Trophoblast cell (in vitro differentiated cells and primary cell): ENCODE data around the gene NEUROD6.
A peak's percentile ranks its signal among the peaks of the same experiment; 100 is the strongest.

Experiments
- DNase-seq, 2 donors: peaks; one replicate each; pipeline ENCODE4 v3.0.0-alpha.2; 2016
- H2AFZ ChIP-seq: 2 replicates; pipeline ENCODE4 v1.6.1; 2013; ENCODE audit warnings: low read length, moderate library complexity, mild to moderate bottlenecking; ENCODE audit not compliant: insufficient read depth, poor library complexity
- H2AK5ac ChIP-seq: 2 replicates; pipeline ENCODE4 v1.6.1; 2013; ENCODE audit warnings: mild to moderate bottlenecking, low read length
- H2BK120ac ChIP-seq: 2 replicates; pipeline ENCODE4 v1.6.1; 2013; ENCODE audit warnings: low read length, mild to moderate bottlenecking, moderate library complexity; ENCODE audit not compliant: insufficient read depth, poor library complexity
- H2BK12ac ChIP-seq: 2 replicates; pipeline ENCODE4 v1.6.1; 2013; ENCODE audit warnings: mild to moderate bottlenecking, low read length, moderate library complexity
- H2BK5ac ChIP-seq: 2 replicates; pipeline ENCODE4 v1.6.1; 2013; ENCODE audit warnings: low read length, low read depth, moderate library complexity, mild to moderate bottlenecking; ENCODE audit not compliant: poor library complexity
- H3K14ac ChIP-seq: 2 replicates; pipeline ENCODE4 v1.6.1; 2013; ENCODE audit warnings: mild to moderate bottlenecking, low read length
- H3K18ac ChIP-seq: 2 replicates; pipeline ENCODE4 v1.6.1; 2013; ENCODE audit warnings: mild to moderate bottlenecking, low read length
- H3K23ac ChIP-seq: 2 replicates; pipeline ENCODE4 v1.6.1; 2013; ENCODE audit warnings: low read length
- H3K27ac ChIP-seq: 2 replicates; pipeline ENCODE4 v1.5.1; 2013; ENCODE audit warnings: low read depth, mild to moderate bottlenecking, inconsistent platforms, low read length, moderate library complexity
- H3K27me3 ChIP-seq: 2 replicates; pipeline ENCODE4 v1.6.1; 2013; ENCODE audit warnings: inconsistent platforms, mild to moderate bottlenecking, low read length, moderate library complexity; ENCODE audit not compliant: insufficient read depth
- H3K36me3 ChIP-seq, 2 experiments: 1 replicate in 1 of 2; 2 replicates in 1 of 2; pipeline ENCODE4 v1.6.1; 2013; ENCODE audit warnings: low read length in 2 of 2, mild to moderate bottlenecking in 2 of 2, moderate library complexity in 1 of 2; ENCODE audit not compliant: insufficient read depth in 2 of 2, control insufficient read depth in 1 of 2
- H3K4ac ChIP-seq: 2 replicates; pipeline ENCODE4 v1.6.1; 2013; ENCODE audit warnings: low read depth, mild to moderate bottlenecking, low read length, moderate library complexity
- H3K4me1 ChIP-seq, 2 experiments: 1 replicate in 1 of 2; 2 replicates in 1 of 2; pipeline ENCODE4 v1.6.1; 2013; ENCODE audit warnings: low read length in 2 of 2, mild to moderate bottlenecking in 2 of 2, moderate library complexity in 1 of 2; ENCODE audit not compliant: insufficient read depth in 2 of 2, control insufficient read depth in 1 of 2
- H3K4me2 ChIP-seq: 2 replicates; pipeline ENCODE4 v1.6.1; 2013; ENCODE audit warnings: inconsistent platforms, mild to moderate bottlenecking, low read length, moderate library complexity
- H3K4me3 ChIP-seq: 2 replicates; pipeline ENCODE4 v1.5.1; 2013; ENCODE audit warnings: mild to moderate bottlenecking, low read depth, low read length, inconsistent platforms
- H3K79me1 ChIP-seq: one replicate; pipeline ENCODE4 v1.6.1; 2013; ENCODE audit warnings: low read length
- H3K79me2 ChIP-seq: 2 replicates; pipeline ENCODE4 v1.6.1; 2013; ENCODE audit warnings: low read length, mild to moderate bottlenecking; ENCODE audit not compliant: control insufficient read depth, insufficient read depth, poor library complexity
- H3K9ac ChIP-seq: 2 replicates; pipeline ENCODE4 v1.6.1; 2013; ENCODE audit warnings: mild to moderate bottlenecking, low read length
- H3K9me3 ChIP-seq: 2 replicates; pipeline ENCODE4 v1.6.1; 2013; ENCODE audit warnings: low read depth, mild to moderate bottlenecking, control low read depth, inconsistent platforms, low read length; ENCODE audit not compliant: insufficient read depth
- H4K12ac ChIP-seq: 2 replicates; pipeline ENCODE4 v1.6.1; 2013; ENCODE audit warnings: low read depth, mild to moderate bottlenecking, low read length, moderate library complexity
- H4K8ac ChIP-seq: 2 replicates; pipeline ENCODE4 v1.6.1; 2013; ENCODE audit warnings: low read depth, mild to moderate bottlenecking, low read length, moderate library complexity
- H4K91ac ChIP-seq: one replicate; pipeline ENCODE4 v1.6.1; 2013; ENCODE audit warnings: low read depth, mild to moderate bottlenecking, low read length, moderate library complexity
- WGBS: extraction: QIAGEN DNeasy Blood & Tissue Kit; methylation state at CpG from one replicate; pipeline ENCODE4 v1.1.7; 2013; ENCODE audit warnings: missing lambda C conversion rate; ENCODE audit not compliant: insufficient read length, insufficient coverage; ENCODE audit errors: extremely low coverage; 5-methylcytosine and 5-hydroxymethylcytosine counted together

NEUROD6 gene

DNA sequence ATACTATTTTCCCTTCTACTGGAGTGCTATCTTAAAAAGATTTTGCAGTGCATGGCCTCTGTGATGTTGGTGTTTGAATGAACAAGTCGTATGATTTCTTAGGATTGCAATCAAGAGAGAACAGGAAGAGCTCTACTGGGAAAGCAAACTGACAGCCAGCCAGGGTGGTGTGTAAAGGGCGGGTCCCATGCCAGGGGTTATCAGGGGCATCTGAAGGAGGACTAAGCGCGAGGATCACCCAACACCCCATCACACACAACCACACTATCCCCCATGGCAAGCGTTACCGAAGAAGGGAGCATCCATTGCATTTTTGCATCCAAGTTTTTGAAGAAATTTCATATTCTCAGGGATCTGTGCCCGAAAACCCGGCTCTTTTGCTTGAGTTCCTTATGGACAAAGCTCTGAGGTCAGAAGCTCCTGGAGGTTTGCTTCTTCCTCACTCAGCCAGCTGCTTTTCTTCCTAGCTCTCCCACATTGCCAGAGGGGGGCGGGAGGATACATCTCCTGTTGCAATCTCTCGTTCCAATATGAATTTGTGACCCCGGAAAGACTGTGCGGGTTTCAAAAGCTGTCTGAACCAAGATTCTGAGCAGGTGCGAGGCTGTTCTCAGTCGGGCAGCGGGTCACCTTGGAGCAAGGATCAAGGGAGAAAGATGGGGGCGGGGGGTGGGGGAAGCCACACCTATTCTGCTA is 5.2 kb downstream of the NEUROD6 start:
- H4K91ac ChIP-seq: no peak overlapping the region
- H3K79me1 ChIP-seq: no peaks in the 10 kb centered on the region
- H3K36me3 ChIP-seq: no peaks in the 10 kb centered on the region
- WGBS: no CpG with 5 or more reads among the region's 16 CpGs
- no peak overlapping the region for H2BK5ac ChIP-seq
- no peak for DNase-seq
- no peak overlapping the region for H2AFZ ChIP-seq
- no peak overlapping the region for H3K4me2 ChIP-seq
- H3K4me1 ChIP-seq: peaks cover 0 to 2% of the 10 kb centered on the region in 2 experiments
- H4K8ac ChIP-seq: no peak overlapping the region
- H3K14ac ChIP-seq: no peak overlapping the region
- no peak overlapping the region for H2BK12ac ChIP-seq
- no peak overlapping the region for H3K27ac ChIP-seq
- no peak overlapping the region for H3K9ac ChIP-seq
- no peak overlapping the region for H3K18ac ChIP-seq
- no peak overlapping the region for H3K4ac ChIP-seq
- no peak overlapping the region for H2BK120ac ChIP-seq
- H3K9me3 ChIP-seq: peaks cover 2% of the 10 kb centered on the region
- no peak overlapping the region for H4K12ac ChIP-seq
- no peaks in the 10 kb centered on the region for H3K79me2 ChIP-seq
- no peak overlapping the region for H3K4me3 ChIP-seq
- H2AK5ac ChIP-seq: no peak overlapping the region
- peaks cover 18% of the 10 kb centered on the region for H3K27me3 ChIP-seq
- H3K23ac ChIP-seq: no peak overlapping the region

- H2AK5ac ChIP-seq: no peak overlapping the region
- H3K79me1 ChIP-seq: no peaks in the 10 kb centered on the region
- no peaks in the 10 kb centered on the region for H3K79me2 ChIP-seq
- H3K27ac ChIP-seq: no peak overlapping the region
- WGBS: no CpG with 5 or more reads among the region's 2 CpGs
- no peak overlapping the region for H3K4ac ChIP-seq
- peaks cover 0 to 2% of the 10 kb centered on the region in 2 experiments for H3K4me1 ChIP-seq
- H3K9me3 ChIP-seq: peaks cover 2% of the 10 kb centered on the region
- no peak overlapping the region for H3K4me3 ChIP-seq
- no peak overlapping the region for H2AFZ ChIP-seq
- H3K14ac ChIP-seq: no peak overlapping the region
- H3K27me3 ChIP-seq: peaks cover 18% of the 10 kb centered on the region
- no peak overlapping the region for H3K4me2 ChIP-seq
- no peak overlapping the region for H3K23ac ChIP-seq
- H4K12ac ChIP-seq: no peak overlapping the region
- no peak overlapping the region for H2BK5ac ChIP-seq
- no peak overlapping the region for H4K8ac ChIP-seq
- H2BK120ac ChIP-seq: no peak overlapping the region
- no peaks in the 10 kb centered on the region for H3K36me3 ChIP-seq
- no peak overlapping the region for H3K9ac ChIP-seq
- no peak for DNase-seq
- no peak overlapping the region for H3K18ac ChIP-seq
- no peak overlapping the region for H2BK12ac ChIP-seq
- no peak overlapping the region for H4K91ac ChIP-seq
These were observed 7.2 kb downstream of the NEUROD6 start for GRCh38 chr7:31333291-31333690.

- no peak overlapping the region for H2BK12ac ChIP-seq
These were observed 13.5 kb downstream of the NEUROD6 start for GRCh38 chr7:31327071-31327470.

GRCh38 chr7:31326416-31326815 is 14.1 kb downstream of the NEUROD6 start:
- Histone ChIP-seq H2BK5ac (no peak overlapping the region), H3K4me3 (no peak overlapping the region), H3K79me1 (no peaks in the 10 kb centered on the region), H3K9me3 (no peaks in the 10 kb centered on the region), H3K27me3 (no peaks in the 10 kb centered on the region), H2AK5ac (no peak overlapping the region), H3K14ac (no peak overlapping the region), H3K79me2 (no peaks in the 10 kb centered on the region), H4K12ac (no peak overlapping the region), H2BK120ac (no peak overlapping the region), H3K18ac (no peak overlapping the region), H2BK12ac (no peak overlapping the region), H3K4me2 (no peak overlapping the region), H4K8ac (no peak overlapping the region), H4K91ac (no peak overlapping the region), H3K23ac (no peak overlapping the region), H3K27ac (no peak overlapping the region), H2AFZ (no peak overlapping the region), H3K36me3 (no peaks in the 10 kb centered on the region), H3K4me1 (no peaks in the 10 kb centered on the region), H3K4ac (no peak overlapping the region), H3K9ac (no peak overlapping the region)
- WGBS: no CpG with 5 or more reads among the region's 2 CpGs
- DNase-seq: no peak

More at GRCh38 chr7:31327071-31327470, 13.5 kb downstream of the NEUROD6 start:
- H3K4me1 ChIP-seq: no peaks in the 10 kb centered on the region
- DNase-seq: peak; percentile 76 to 85
- no peak overlapping the region for H3K14ac ChIP-seq
- no peak overlapping the region for H3K18ac ChIP-seq
- H4K12ac ChIP-seq: no peak overlapping the region
- no peak overlapping the region for H2BK120ac ChIP-seq
- H3K23ac ChIP-seq: no peak overlapping the region
- H3K79me1 ChIP-seq: no peaks in the 10 kb centered on the region
- H3K4ac ChIP-seq: no peak overlapping the region
- H2AFZ ChIP-seq: no peak overlapping the region
- H2AK5ac ChIP-seq: no peak overlapping the region
- no peaks in the 10 kb centered on the region for H3K9me3 ChIP-seq
- WGBS: no CpG with 5 or more reads among the region's 2 CpGs
- H3K27me3 ChIP-seq: no peaks in the 10 kb centered on the region
- no peak overlapping the region for H3K27ac ChIP-seq
- no peaks in the 10 kb centered on the region for H3K79me2 ChIP-seq
- no peak overlapping the region for H3K4me3 ChIP-seq
- H4K8ac ChIP-seq: no peak overlapping the region
- peak overlapping the region; percentile 13 for H3K4me2 ChIP-seq
- no peak overlapping the region for H4K91ac ChIP-seq
- H2BK5ac ChIP-seq: no peak overlapping the region
- no peaks in the 10 kb centered on the region for H3K36me3 ChIP-seq
- no peak overlapping the region for H3K9ac ChIP-seq
